Testis (tissue), 2 donors: ENCODE data around the gene NFATC1.

Source experiments
- CTCF ChIP-seq, 3 experiments: fragments of 450-650 bp in 2 of 3; fragments of 200-600 bp in 1 of 3; sonication (generic) in 1 of 3; IDR thresholded peaks; one replicate each; pipeline ENCODE4 v1.5.1; 2016 to 2019; ENCODE audit warnings: antibody characterized with exemption in 3 of 3, mild to moderate bottlenecking in 2 of 3, moderate library complexity in 1 of 3
- POLR2A ChIP-seq: fragments of 450-650 bp; IDR thresholded peaks from one replicate; pipeline ENCODE4 v1.6.1; 2017; ENCODE audit warnings: antibody characterized with exemption, mild to moderate bottlenecking, moderate library complexity

- no peak for TF ChIP-seq CTCF (IDR thresholded peaks at IDR 0.05)
- TF ChIP-seq POLR2A: no peak
Observed at GRCh38 chr18:79397830-79398761, 2.4 kb downstream of the NFATC1 start.
